ENCODE measurements around the gene MCEMP1. TPM values are rescaled to one million over a fixed set of nuclear protein-coding genes. Genes with fewer than 3 reads are reported as not detected.

MCEMP1 gene
- total RNA-seq, 1 donor from 2014 or later: 9.1 TPM

DNA sequence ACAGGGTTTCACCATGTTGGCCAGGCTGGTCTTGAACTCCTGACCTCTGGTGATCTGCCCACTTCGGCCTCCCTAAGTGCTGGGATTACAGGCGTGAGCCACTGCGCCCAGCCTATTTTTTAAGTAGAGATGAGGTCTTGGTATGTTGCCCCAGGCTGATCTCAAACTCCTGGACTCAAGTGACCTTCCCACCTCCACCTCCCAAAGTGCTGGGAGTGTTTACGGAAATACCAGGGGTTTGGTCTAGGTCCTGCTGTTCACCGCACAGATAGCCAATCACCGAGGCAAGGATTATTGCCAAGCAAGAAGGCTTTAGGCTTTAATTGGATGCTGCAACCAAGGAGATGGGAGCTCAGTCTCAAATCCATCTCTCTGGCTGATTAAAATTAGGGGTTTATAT is 43.5 kb downstream of the MCEMP1 start:
- no peak for DNase-seq (ENCODE audit: low spot score)

DNA sequence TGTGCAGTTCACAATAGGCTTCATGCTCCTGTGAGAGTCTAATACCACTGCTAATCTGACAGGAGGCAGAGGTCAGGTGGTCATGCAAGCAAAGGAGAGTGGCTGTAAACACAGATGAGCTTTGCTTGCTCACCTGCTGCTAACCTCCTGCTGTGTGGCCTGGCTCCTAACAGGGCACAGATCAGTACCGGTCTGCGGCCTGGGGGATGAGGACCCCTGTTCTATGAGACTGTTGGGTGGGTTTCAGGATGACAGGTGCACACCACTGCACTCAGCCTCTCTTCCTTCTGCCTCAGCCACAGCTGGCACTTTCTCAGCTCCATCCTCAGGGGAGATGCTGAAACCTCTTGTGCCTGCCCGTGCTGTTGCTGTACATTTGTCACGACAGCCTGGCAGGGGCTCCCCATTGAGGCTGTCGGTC is 45.4 kb downstream of the MCEMP1 start:
- DNase-seq (ENCODE audit: low spot score): no peak

DNA sequence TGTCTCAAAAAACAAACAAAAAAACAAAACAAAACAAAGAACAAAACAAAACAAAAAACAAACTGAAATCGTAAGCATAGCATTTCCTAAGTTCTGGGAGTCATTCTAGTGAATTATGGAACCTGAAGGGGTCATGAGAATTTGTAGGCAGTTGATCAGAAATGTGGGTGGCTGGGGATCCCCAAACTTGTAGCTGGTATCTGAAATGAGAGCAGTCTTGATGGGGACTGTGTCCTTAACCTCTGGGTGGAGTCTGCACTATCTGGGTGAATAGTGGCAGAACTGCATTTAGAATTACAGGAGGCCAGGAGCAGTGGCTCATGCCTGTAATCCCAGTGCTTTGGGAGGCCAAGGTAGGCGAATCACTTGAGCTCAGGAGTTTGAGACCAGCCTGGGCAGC is 48.9 kb downstream of the MCEMP1 start:
- no peak for DNase-seq (ENCODE audit: low spot score)

DNA sequence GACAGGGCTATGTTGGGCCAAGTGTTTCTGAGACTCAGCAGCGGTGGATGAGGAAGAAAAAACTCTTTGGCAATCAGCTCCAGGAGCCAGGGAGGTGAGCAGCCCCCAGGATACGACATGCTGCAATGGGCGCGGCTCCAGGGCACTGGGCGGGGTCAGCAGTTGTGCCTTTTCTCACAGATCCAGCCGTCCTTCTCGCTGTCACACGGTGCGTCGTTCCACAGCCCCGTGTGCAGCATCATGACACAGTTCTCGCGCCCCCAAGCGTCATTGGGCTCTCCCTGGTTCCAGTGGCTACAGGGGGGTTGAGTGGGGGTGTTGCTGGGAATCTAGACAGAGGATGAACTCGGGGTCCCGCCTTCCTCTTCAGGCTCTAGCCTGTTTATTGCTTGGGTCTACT is 52.3 kb downstream of the MCEMP1 start:
- DNase-seq (ENCODE audit: low spot score): no peak

Other genes with a start within 250 kb of the MCEMP1 start
- gene PEX11G, start 188.1 kb upstream of the MCEMP1 start, total RNA-seq: 3.5 TPM
- 59.1 TPM for gene ZNF358, start 161.0 kb upstream of the MCEMP1 start, total RNA-seq
- gene MCOLN1, start 154.5 kb upstream of the MCEMP1 start, total RNA-seq: 55.5 TPM
- 84.8 TPM for gene PNPLA6, start 141.4 kb upstream of the MCEMP1 start, total RNA-seq
- 0.32 TPM for gene CAMSAP3, start 81.2 kb upstream of the MCEMP1 start, total RNA-seq
- gene XAB2, start 47.5 kb upstream of the MCEMP1 start, total RNA-seq: 19.5 TPM
- 98.6 TPM for gene PET100, start 47.3 kb upstream of the MCEMP1 start, total RNA-seq
- gene PCP2, start 43.4 kb upstream of the MCEMP1 start, total RNA-seq: not detected
- 60.4 TPM for gene STXBP2, start 40.0 kb upstream of the MCEMP1 start, total RNA-seq
- gene RETN, start 8.0 kb upstream of the MCEMP1 start, total RNA-seq: 4.8 TPM
- gene TRAPPC5, start 3.7 kb downstream of the MCEMP1 start, total RNA-seq: 107 TPM
- gene FCER2, start 25.0 kb downstream of the MCEMP1 start, total RNA-seq: 0.67 TPM
- 10.1 TPM for gene CLEC4G, start 55.0 kb downstream of the MCEMP1 start, total RNA-seq
- gene CD209, start 70.4 kb downstream of the MCEMP1 start, total RNA-seq: 63.5 TPM
- gene CLEC4M, start 86.2 kb downstream of the MCEMP1 start, total RNA-seq: not detected
- gene EVI5L, start 153.1 kb downstream of the MCEMP1 start, total RNA-seq: 15.4 TPM
- not detected for gene PRR36, start 197.3 kb downstream of the MCEMP1 start, total RNA-seq
- gene LRRC8E, start 211.4 kb downstream of the MCEMP1 start, total RNA-seq: 1.8 TPM
- gene MAP2K7, start 226.8 kb downstream of the MCEMP1 start, total RNA-seq: 26.7 TPM
- gene TGFBR3L, start 237.7 kb downstream of the MCEMP1 start, total RNA-seq: not detected
- 17.8 TPM for gene SNAPC2, start 243.2 kb downstream of the MCEMP1 start, total RNA-seq
- 0.96 TPM for gene CTXN1, start 249.0 kb downstream of the MCEMP1 start, total RNA-seq